Endometrial microvascular endothelial cells (primary cell): ENCODE results near the gene QRICH2. TPM values are rescaled to one million over a fixed set of nuclear protein-coding genes. Genes with fewer than 3 reads are reported as not detected.
"Not testable (repeated sequence)": the region's sequence is repeated elsewhere in the genome, so short reads cannot be mapped to it uniquely, and the experiment has no call there.

Experiments used
- in situ Hi-C: cut with HindIII; loops from 2 replicates; pipeline ENCODE4 v1.10.0; 2017; ENCODE audit warnings: low sequenced_read_pairs, low pct_unique_long_range_greater_than_20kb; ENCODE audit errors: inconsistent ontology term
- total RNA-seq: library from RNA; depleted of rRNA; stranded (reverse); fragments of >200 nt; gene quantifications from one replicate; pipeline ENCODE4 v1.2.3, GENCODE V29; 2015; ENCODE audit errors: inconsistent ontology term

Gene QRICH2
- total RNA-seq, 1 donor from 2014 or later: 2.1 TPM

DNA sequence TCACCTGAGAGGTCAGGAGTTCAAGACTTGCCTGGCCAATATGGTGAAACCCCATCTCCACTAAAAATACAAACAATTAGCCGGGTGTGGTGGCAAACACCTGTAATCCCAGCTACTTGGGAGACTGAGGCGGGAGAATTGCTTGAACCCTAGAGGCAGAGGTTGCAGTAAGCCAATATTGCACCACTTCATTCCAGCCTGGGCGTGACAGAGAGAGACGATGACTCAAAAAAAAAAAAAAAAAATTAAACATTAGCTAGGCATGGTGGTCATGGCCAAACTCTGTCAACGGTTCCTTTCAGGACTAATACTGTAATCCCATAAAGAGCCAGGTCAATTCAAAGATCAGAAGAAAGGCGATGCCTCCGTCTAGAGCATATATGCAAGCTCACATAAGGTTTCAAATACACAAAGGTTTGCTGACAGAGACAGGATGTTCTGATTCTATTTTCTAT is 70.2 kb downstream of the QRICH2 start:
- in situ Hi-C loops: no loop called here

DNA sequence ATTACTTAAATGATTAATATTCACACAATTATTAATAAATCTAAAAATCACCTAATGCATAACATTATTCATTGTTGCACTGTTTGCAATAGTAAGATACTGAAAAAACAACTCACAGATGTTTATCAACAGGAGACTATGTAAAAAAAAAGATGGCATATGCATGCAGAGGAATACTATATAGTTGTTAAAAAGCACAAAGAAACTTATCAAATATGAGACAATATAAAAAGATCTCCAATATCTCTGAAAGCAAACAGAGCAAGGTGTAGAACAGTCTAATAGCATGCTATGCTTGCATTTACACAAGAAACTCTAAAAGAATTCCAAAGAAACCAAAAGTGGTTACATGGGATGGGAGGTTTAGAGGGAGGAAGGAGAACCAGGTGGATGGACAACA is 71.5 kb downstream of the QRICH2 start:
- in situ Hi-C loops: no loop called here

DNA sequence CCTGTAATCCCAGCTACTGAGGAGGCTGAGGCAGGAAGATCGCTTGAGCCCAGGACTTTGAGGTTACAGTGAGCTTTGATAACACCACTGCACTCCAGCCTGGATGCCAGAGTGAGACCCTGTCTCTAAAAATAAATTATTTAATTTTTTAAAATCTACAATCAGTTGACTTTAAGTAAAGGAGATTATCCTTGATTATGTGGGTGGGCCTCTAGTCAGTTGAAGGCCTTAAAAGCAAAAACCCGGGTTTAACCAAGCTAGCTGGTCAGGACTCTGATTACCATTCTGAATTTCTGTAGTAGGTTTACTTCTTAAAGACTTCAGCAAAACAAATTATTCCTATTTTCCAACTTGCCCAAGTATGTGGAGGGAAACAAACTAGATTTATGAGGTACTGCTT is 72.2 kb downstream of the QRICH2 start:
- in situ Hi-C loops: no loop called here

DNA sequence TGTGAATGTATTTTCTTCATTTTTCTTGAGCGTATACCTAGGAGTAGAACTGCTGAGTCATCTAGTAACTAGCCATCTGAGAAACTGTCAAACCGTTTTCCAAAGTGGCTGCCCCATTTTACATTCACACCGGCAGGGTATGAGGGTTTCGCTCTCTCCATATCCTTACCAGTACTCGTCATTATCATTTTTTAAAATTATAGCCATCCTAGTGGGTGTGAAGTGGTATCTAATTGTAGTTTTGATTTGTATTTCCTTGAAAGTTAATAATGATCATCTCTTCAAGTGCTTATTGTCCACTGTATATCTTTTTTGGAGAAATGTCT is 73.8 kb downstream of the QRICH2 start:
- in situ Hi-C loops: no loop called here

- in situ Hi-C loops: no loop called here
These were observed 74.3 kb downstream of the QRICH2 start for GRCh38 chr17:76233588-76234353.

- in situ Hi-C loops: no loop called here
These were observed 75.7 kb downstream of the QRICH2 start for GRCh38 chr17:76232342-76232741.

DNA sequence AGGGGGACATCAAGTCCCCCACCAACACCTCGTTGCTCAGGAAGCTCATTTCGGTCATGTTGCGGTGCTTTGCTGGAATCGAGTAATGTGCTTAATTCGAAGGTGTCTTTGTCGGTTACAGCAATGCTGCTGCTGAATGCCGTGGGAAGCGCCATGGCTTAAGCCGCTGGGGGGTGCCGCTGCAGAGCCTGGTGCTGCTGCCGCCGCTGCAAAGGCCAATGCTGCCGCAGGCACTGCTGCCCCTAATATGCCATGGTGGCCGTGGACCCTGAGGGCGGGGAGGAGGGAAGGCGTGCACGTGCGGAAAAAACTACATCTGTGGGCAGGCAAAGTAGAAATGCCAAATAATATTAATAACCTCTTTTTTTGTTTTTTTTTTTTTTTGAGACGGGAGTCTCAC is 81.3 kb downstream of the QRICH2 start:
- in situ Hi-C loops: not testable (repeated sequence)

DNA sequence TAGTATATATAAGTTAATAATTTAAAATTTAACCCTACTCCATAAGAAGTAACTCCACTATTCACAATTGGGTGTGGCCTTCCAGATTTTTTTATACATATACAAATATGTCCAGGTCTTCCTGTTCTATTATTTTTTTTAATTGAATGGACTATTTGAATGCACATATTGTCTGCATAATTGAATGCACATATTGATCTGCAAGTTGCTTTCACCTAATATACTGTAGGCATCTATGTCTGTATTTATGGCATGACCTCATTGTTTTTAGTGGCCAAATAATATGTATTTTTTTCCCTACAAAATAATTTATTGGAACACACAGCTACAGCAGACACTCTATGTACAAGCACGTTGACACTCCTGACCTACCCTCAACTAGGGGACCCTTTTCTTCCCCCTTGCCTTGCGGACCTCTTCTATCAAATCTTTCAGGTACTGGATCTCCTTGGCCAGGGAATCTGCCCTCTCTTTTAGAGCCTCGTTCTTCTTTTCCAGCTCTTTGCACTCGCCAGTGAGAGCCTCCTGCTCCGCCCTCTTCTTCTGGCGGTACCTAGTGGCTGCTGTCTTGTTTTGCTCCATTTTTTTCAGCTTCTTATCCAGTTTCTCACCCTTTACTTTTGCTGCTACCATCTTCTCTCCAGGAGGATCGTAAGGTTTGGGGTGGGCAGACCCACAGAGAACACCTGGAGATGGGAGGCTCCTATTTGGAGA is 82.5 kb downstream of the QRICH2 start:
- in situ Hi-C loops: not testable (repeated sequence)

Other genes starting within 250 kb of the QRICH2 start
- gene SRP68, start 235.8 kb downstream of the QRICH2 start, total RNA-seq: 42.7 TPM
- gene GALR2, start 233.5 kb downstream of the QRICH2 start, total RNA-seq: not detected
- not detected for gene ZACN, start 229.1 kb downstream of the QRICH2 start, total RNA-seq
- 70.9 TPM for gene EXOC7, start 204.5 kb downstream of the QRICH2 start, total RNA-seq
- gene FOXJ1, start 167.0 kb downstream of the QRICH2 start, total RNA-seq: not detected
- not detected for gene RNF157, start 67.8 kb downstream of the QRICH2 start, total RNA-seq
- 7.1 TPM for gene UBALD2, start 42.9 kb downstream of the QRICH2 start, total RNA-seq
- 70.8 TPM for gene PRPSAP1, start 45.6 kb upstream of the QRICH2 start, total RNA-seq
- gene SPHK1, start 76.3 kb upstream of the QRICH2 start, total RNA-seq: 121 TPM
- 31.9 TPM for gene UBE2O, start 144.9 kb upstream of the QRICH2 start, total RNA-seq
- gene AANAT, start 159.3 kb upstream of the QRICH2 start, total RNA-seq: not detected
- gene RHBDF2, start 193.1 kb upstream of the QRICH2 start, total RNA-seq: 42.8 TPM
- 0.37 TPM for gene CYGB, start 229.4 kb upstream of the QRICH2 start, total RNA-seq
- not detected for gene PRCD, start 231.8 kb upstream of the QRICH2 start, total RNA-seq